NB4 (cell line): ENCODE data around the gene CMTM3.

ENCODE experiments used
- CTCF ChIP-seq: IDR thresholded peaks from one replicate; pipeline ENCODE4 v1.5.1; 2012; ENCODE audit warnings: low read depth, low read length
- POLR2A ChIP-seq: IDR thresholded peaks from 2 replicates; pipeline ENCODE4 v1.6.1; 2011; ENCODE audit warnings: mild to moderate bottlenecking; ENCODE audit not compliant: insufficient read length; ENCODE audit errors: extremely low read depth

- TF ChIP-seq CTCF (no peak), POLR2A (no peak)
Observed at GRCh38 chr16:66653581-66654350, 49.3 kb downstream of the CMTM3 start.
